Testis (tissue), 2 donors: ENCODE data around the gene H3-3A.

Experiments
- CTCF ChIP-seq, 3 experiments: fragments of 450-650 bp in 2 of 3; fragments of 200-600 bp in 1 of 3; sonication (generic) in 1 of 3; IDR thresholded peaks; one replicate each; pipeline ENCODE4 v1.5.1; 2016 to 2019; ENCODE audit warnings: antibody characterized with exemption in 3 of 3, mild to moderate bottlenecking in 2 of 3, moderate library complexity in 1 of 3
- POLR2A ChIP-seq: fragments of 450-650 bp; IDR thresholded peaks from one replicate; pipeline ENCODE4 v1.6.1; 2017; ENCODE audit warnings: antibody characterized with exemption, mild to moderate bottlenecking, moderate library complexity

- TF ChIP-seq CTCF (IDR thresholded peaks at IDR 0.05): no peak
- no peak for TF ChIP-seq POLR2A
These were observed 33.4 kb upstream of the H3-3A start for GRCh38 chr1:226029093-226029496.
